Activated CD8-positive, alpha-beta memory T cell treated with anti-CD3 and anti-CD28 coated beads for 1 hour (primary cell): Measurements from ENCODE around the gene GABRG2.

ENCODE experiments used
- DNase-seq, 2 donors: peaks; one replicate each; pipeline ENCODE4 v3.0.0-alpha.2; 2020; ENCODE audit warnings: low read depth in 1 of 2; ENCODE audit errors: extremely low read depth in 1 of 2

The GABRG2 gene

GRCh38 chr5:162189719-162190118 is 122.1 kb downstream of the GABRG2 start:
- DNase-seq, result no peak

GRCh38 chr5:162193012-162193411 is 125.4 kb downstream of the GABRG2 start:
- no peak for DNase-seq

GRCh38 chr5:162196351-162196750 is 128.8 kb downstream of the GABRG2 start:
- no peak for DNase-seq

GRCh38 chr5:162202285-162202880 is 134.8 kb downstream of the GABRG2 start:
- DNase-seq, result no peak
